OCI-LY1 (cell line): ENCODE data around the gene B3GAT1.

ENCODE experiments used
- H2AFZ ChIP-seq: fragments of 200-600 bp; sonication (generic), shearing (Covaris generic); 2 replicates; pipeline ENCODE4 v1.6.0; 2014; ENCODE audit warnings: antibody characterized with exemption, mild to moderate bottlenecking, low read length
- H3F3A ChIP-seq: fragments of 200-600 bp; sonication (generic), shearing (Covaris generic); 2 replicates; pipeline ENCODE4 v1.6.0; 2014; ENCODE audit warnings: mild to moderate bottlenecking, antibody characterized with exemption, low read length, moderate library complexity; ENCODE audit not compliant: insufficient read depth
- H3K27ac ChIP-seq: fragments of 200-600 bp; sonication (generic); 2 replicates; pipeline ENCODE4 v1.5.1; 2014; ENCODE audit warnings: low read length, mixed run types, mild to moderate bottlenecking, low read depth; ENCODE audit not compliant: poor library complexity, severe bottlenecking
- H3K27me3 ChIP-seq: fragments of 200-600 bp; sonication (generic); 2 replicates; pipeline ENCODE4 v1.6.0; 2014; ENCODE audit warnings: antibody characterized with exemption, mild to moderate bottlenecking, low read length, moderate library complexity; ENCODE audit not compliant: insufficient read depth
- H3K36me3 ChIP-seq: fragments of 200-600 bp; sonication (generic); 2 replicates; pipeline ENCODE4 v1.6.1; 2014; ENCODE audit warnings: mild to moderate bottlenecking, antibody characterized with exemption, low read length, moderate library complexity, mixed read lengths; ENCODE audit not compliant: insufficient read depth
- H3K4me1 ChIP-seq: fragments of 200-600 bp; sonication (generic); 2 replicates; pipeline ENCODE4 v1.5.1; 2014; ENCODE audit warnings: mild to moderate bottlenecking, low read length, moderate library complexity; ENCODE audit not compliant: insufficient read depth, severe bottlenecking
- H3K4me2 ChIP-seq: fragments of 200-600 bp; sonication (generic), shearing (Covaris generic); 2 replicates; pipeline ENCODE4 v1.6.1; 2014; ENCODE audit warnings: low read length
- H3K4me3 ChIP-seq: fragments of 200-600 bp; sonication (generic); 2 replicates; pipeline ENCODE4 v1.5.1; 2014; ENCODE audit warnings: low read length, low read depth, mild to moderate bottlenecking, mixed read lengths; ENCODE audit not compliant: poor library complexity, severe bottlenecking
- H3K79me2 ChIP-seq: fragments of 200-600 bp; shearing (Covaris generic); 2 replicates; pipeline ENCODE4 v1.6.1; 2016; ENCODE audit warnings: mixed run types, low read length, mixed read lengths; ENCODE audit not compliant: insufficient read depth
- H3K9ac ChIP-seq: fragments of 200-600 bp; sonication (generic), shearing (Covaris generic); 2 replicates; pipeline ENCODE4 v1.6.1; 2014; ENCODE audit warnings: mild to moderate bottlenecking, low read length, mixed read lengths
- H3K9me2 ChIP-seq: fragments of 200-600 bp; sonication (generic), shearing (Covaris generic); 2 replicates; pipeline ENCODE4 v1.6.1; 2014; ENCODE audit warnings: low read depth, mild to moderate bottlenecking, low read length, mixed read lengths
- H3K9me3 ChIP-seq: fragments of 200-600 bp; shearing (Covaris generic); 2 replicates; pipeline ENCODE4 v1.6.1; 2014; ENCODE audit warnings: low read length, mixed read lengths
- H4K20me1 ChIP-seq: fragments of 200-600 bp; sonication (generic), shearing (Covaris generic); 2 replicates; pipeline ENCODE4 v1.6.0; 2016; ENCODE audit warnings: mild to moderate bottlenecking, low read length; ENCODE audit not compliant: insufficient read depth
- CTCF ChIP-seq: fragments of 200-600 bp; sonication (generic), shearing (Covaris generic); IDR thresholded peaks from 2 replicates; pipeline ENCODE4 v1.5.1; 2017; ENCODE audit warnings: mild to moderate bottlenecking, antibody characterized with exemption, low read length, moderate library complexity, mixed read lengths
- EZH2 ChIP-seq: fragments of 200-600 bp; sonication (generic), shearing (Covaris generic); IDR thresholded peaks from 2 replicates; pipeline ENCODE4 v1.8.0; 2017; ENCODE audit warnings: borderline replicate concordance, mixed run types, mild to moderate bottlenecking, antibody characterized with exemption, low read length, moderate library complexity, mixed read lengths

B3GAT1 gene

DNA sequence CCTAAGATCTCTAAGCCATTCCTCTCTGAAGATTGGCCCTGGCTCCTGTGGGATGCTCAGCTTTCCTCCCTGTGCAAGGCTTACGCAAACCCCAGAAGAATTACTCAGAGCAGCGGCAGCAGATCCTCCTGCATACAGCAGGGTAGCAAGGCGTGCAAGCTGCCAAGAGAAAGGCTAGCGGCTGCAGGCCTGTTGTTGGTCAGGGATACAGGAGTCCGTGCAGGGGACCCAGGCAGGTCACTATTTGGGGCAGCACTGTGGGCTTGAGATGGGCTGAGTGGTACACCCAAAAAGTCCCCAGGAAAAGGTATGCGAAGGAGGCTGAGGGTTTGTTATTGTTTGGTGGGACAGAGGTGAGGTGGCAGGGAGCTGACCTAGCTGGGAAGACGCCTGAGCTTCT lies 78.7 kb downstream of the B3GAT1 start:
- Histone ChIP-seq H3F3A (no peaks in the 10 kb centered on the region), H3K27ac (no peak overlapping the region), H3K9me2 (no peaks in the 10 kb centered on the region), H2AFZ (no peak overlapping the region), H3K36me3 (no peaks in the 10 kb centered on the region), H3K27me3 (no peaks in the 10 kb centered on the region), H3K9me3 (no peaks in the 10 kb centered on the region), H3K4me2 (no peak overlapping the region), H4K20me1 (no peaks in the 10 kb centered on the region), H3K4me1 (no peaks in the 10 kb centered on the region), H3K9ac (no peak overlapping the region), H3K79me2 (no peaks in the 10 kb centered on the region), H3K4me3 (no peak overlapping the region)
- TF ChIP-seq EZH2 (no peak), CTCF (no peak)

GRCh38 chr11:134332782-134333181 lies 79.3 kb downstream of the B3GAT1 start:
- Histone ChIP-seq H3K4me2 (no peak overlapping the region), H3K9ac (no peak overlapping the region), H3K27ac (no peak overlapping the region), H3K4me3 (no peak overlapping the region), H3K79me2 (no peaks in the 10 kb centered on the region), H3F3A (no peaks in the 10 kb centered on the region), H3K4me1 (no peaks in the 10 kb centered on the region), H3K36me3 (no peaks in the 10 kb centered on the region), H4K20me1 (no peaks in the 10 kb centered on the region), H2AFZ (no peak overlapping the region), H3K27me3 (no peaks in the 10 kb centered on the region), H3K9me2 (no peaks in the 10 kb centered on the region), H3K9me3 (no peaks in the 10 kb centered on the region)
- TF ChIP-seq EZH2: no peak
- TF ChIP-seq CTCF: no peak

DNA sequence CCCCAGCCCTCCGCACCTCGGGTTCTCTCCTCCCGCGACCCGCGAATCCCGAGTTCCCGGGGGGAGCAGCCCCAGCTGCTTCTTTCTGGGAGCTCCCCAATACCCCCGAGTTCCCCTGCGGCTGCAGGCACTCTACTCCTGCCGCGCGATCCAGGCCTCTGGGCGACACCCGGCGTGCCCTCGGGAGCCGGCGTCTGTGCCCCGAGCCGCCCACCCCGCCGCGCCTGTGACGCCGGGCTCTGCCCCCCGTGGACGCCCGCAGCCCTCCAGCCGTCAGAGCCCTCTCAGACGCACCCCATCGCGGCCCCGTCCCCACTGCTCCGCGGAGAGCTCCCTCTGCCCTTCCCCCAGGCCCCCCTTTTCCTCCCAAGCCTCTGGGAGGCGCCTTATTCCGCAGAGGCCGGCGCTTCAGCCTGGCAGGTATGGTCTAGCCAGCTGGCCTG lies 79.8 kb downstream of the B3GAT1 start:
- Histone ChIP-seq H2AFZ (no peak overlapping the region), H3F3A (no peaks in the 10 kb centered on the region), H3K9ac (no peak overlapping the region), H3K4me3 (no peak overlapping the region), H3K9me2 (no peaks in the 10 kb centered on the region), H4K20me1 (no peaks in the 10 kb centered on the region), H3K4me2 (no peak overlapping the region), H3K79me2 (no peaks in the 10 kb centered on the region), H3K27ac (no peak overlapping the region), H3K27me3 (no peaks in the 10 kb centered on the region), H3K36me3 (no peaks in the 10 kb centered on the region), H3K9me3 (no peaks in the 10 kb centered on the region), H3K4me1 (no peaks in the 10 kb centered on the region)
- TF ChIP-seq EZH2: no peak
- TF ChIP-seq CTCF: no peak
